HEK293 (cell line): ENCODE data around the gene MAPRE2.

Experiments used
- CTCF ChIP-seq: fragments of 450-650 bp; formaldehyde crosslinking; IDR thresholded peaks from 2 replicates; pipeline ENCODE4 v1.5.1; 2016; ENCODE audit warnings: missing biosample characterization, missing genetic modification characterization
- REST ChIP-seq: fragments of 450-650 bp; formaldehyde crosslinking; IDR thresholded peaks from 2 replicates; pipeline ENCODE4 v1.5.1; 2016; ENCODE audit warnings: missing biosample characterization, missing genetic modification characterization
- TCF7L2 ChIP-seq: IDR thresholded peaks from 2 replicates; pipeline ENCODE4 v1.6.1; 2011; ENCODE audit warnings: low read depth, mild to moderate bottlenecking, inconsistent platforms, low read length, moderate library complexity, borderline replicate concordance
- TSHZ1 ChIP-seq: fragments of 450-650 bp; formaldehyde crosslinking; IDR thresholded peaks from 2 replicates; pipeline ENCODE4 v1.5.1; 2016; ENCODE audit warnings: missing biosample characterization, missing genetic modification characterization, borderline replicate concordance
- YY1 ChIP-seq: fragments of 450-650 bp; formaldehyde crosslinking; IDR thresholded peaks from 2 replicates; pipeline ENCODE4 v1.5.1; 2018; ENCODE audit warnings: missing biosample characterization, missing genetic modification characterization
- YY2 ChIP-seq: fragments of 450-650 bp; formaldehyde crosslinking; IDR thresholded peaks from 2 replicates; pipeline ENCODE4 v1.5.1; 2016; ENCODE audit warnings: missing biosample characterization, missing genetic modification characterization
- ZNF2 ChIP-seq: fragments of 450-650 bp; formaldehyde crosslinking; IDR thresholded peaks from 2 replicates; pipeline ENCODE4 v1.5.1; 2016; ENCODE audit warnings: missing biosample characterization, missing genetic modification characterization
- ZNF274 ChIP-seq, 2 experiments: fragments of 200-500 bp in 1 of 2; fragments of 450-650 bp in 1 of 2; sonication (Bioruptor generic) in 1 of 2; formaldehyde crosslinking in 1 of 2; IDR thresholded peaks; 2 replicates each; pipeline versions ENCODE4 v1.5.1 to v1.6.1; 2014 to 2016; ENCODE audit warnings: borderline replicate concordance in 1 of 2, inconsistent platforms in 1 of 2, low read length in 1 of 2, missing biosample characterization in 1 of 2, missing genetic modification characterization in 1 of 2
- ZNF423 ChIP-seq: fragments of 450-650 bp; formaldehyde crosslinking; IDR thresholded peaks from 2 replicates; pipeline ENCODE4 v1.5.1; 2016; ENCODE audit warnings: missing biosample characterization, missing genetic modification characterization
- ZNF433 ChIP-seq: fragments of 450-650 bp; formaldehyde crosslinking; IDR thresholded peaks from 2 replicates; pipeline ENCODE4 v1.5.1; 2016; ENCODE audit warnings: missing biosample characterization, missing genetic modification characterization, low read depth
- ZNF510 ChIP-seq: fragments of 450-650 bp; formaldehyde crosslinking; IDR thresholded peaks from 2 replicates; pipeline ENCODE4 v1.5.1; 2018; ENCODE audit warnings: mild to moderate bottlenecking, missing genetic modification characterization, missing biosample characterization; ENCODE audit not compliant: insufficient replicate concordance
- ZNF76 ChIP-seq: fragments of 450-650 bp; formaldehyde crosslinking; IDR thresholded peaks from 2 replicates; pipeline ENCODE4; 2016; ENCODE audit warnings: low read depth, missing biosample characterization, missing genetic modification characterization, borderline replicate concordance
- TF ChIP-seq, protein P1 (sequence below): fragments of 450-650 bp; formaldehyde crosslinking; IDR thresholded peaks from 2 replicates; pipeline ENCODE4 v1.5.1; 2016; ENCODE audit warnings: missing biosample characterization, missing genetic modification characterization

- TF ChIP-seq ZNF433 (tag by site-specific recombination) (no peak), ZNF76 (tag by site-specific recombination) (no peak), REST (tag by site-specific recombination) (no peak), CTCF (no peak), ZNF2 (tag by site-specific recombination) (no peak), ZNF274 (IDR thresholded peaks at IDR 0.05; ENCODE audit: low read length) (no peak), ZNF274 (tag by site-specific recombination; IDR thresholded peaks at IDR 0.05; ENCODE audit: borderline replicate concordance) (no peak), YY2 (tag by site-specific recombination) (no peak), ZNF423 (tag by site-specific recombination) (no peak), TSHZ1 (tag by site-specific recombination) (no peak), YY1 (tag by site-specific recombination) (no peak), TCF7L2 (no peak), ZNF510 (tag by site-specific recombination) (no peak)
- TF ChIP-seq, protein P1, sequence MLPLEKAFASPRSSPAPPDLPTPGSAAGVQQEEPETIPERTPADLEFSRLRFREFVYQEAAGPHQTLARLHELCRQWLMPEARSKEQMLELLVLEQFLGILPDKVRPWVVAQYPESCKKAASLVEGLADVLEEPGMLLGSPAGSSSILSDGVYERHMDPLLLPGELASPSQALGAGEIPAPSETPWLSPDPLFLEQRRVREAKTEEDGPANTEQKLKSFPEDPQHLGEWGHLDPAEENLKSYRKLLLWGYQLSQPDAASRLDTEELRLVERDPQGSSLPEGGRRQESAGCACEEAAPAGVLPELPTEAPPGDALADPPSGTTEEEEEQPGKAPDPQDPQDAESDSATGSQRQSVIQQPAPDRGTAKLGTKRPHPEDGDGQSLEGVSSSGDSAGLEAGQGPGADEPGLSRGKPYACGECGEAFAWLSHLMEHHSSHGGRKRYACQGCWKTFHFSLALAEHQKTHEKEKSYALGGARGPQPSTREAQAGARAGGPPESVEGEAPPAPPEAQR, result no peak
Measured at GRCh38 chr18:35027206-35027605, 14.0 kb upstream of the MAPRE2 start.
